IPS DF 6.9 (cell line): ENCODE results near the gene GLYR1.

Source experiments
- DNase-seq: peaks from one replicate; pipeline ENCODE4 v3.0.0-alpha.2; 2013; ENCODE audit warnings: low read depth, low spot score
- H3K27ac ChIP-seq: one replicate; pipeline ENCODE4 v1.5.1; 2013; ENCODE audit warnings: low read length, control low read depth
- H3K27me3 ChIP-seq: 2 replicates; pipeline ENCODE4 v1.6.1; 2013; ENCODE audit warnings: mild to moderate bottlenecking, low read length; ENCODE audit not compliant: control insufficient read depth, insufficient read depth
- H3K36me3 ChIP-seq: 2 replicates; pipeline ENCODE4 v1.6.1; 2013; ENCODE audit warnings: low read length; ENCODE audit not compliant: control insufficient read depth, insufficient read depth
- H3K4me1 ChIP-seq: 2 replicates; pipeline ENCODE4 v1.6.1; 2013; ENCODE audit warnings: low read length; ENCODE audit not compliant: control insufficient read depth, insufficient read depth
- H3K4me3 ChIP-seq: 2 replicates; pipeline ENCODE4 v1.5.1; 2013; ENCODE audit warnings: mild to moderate bottlenecking, low read length
- H3K9me3 ChIP-seq: 2 replicates; pipeline ENCODE4 v1.6.1; 2013; ENCODE audit warnings: low read length, inconsistent platforms; ENCODE audit not compliant: control insufficient read depth, insufficient read depth
- WGBS: extraction: QIAGEN DNeasy Blood & Tissue Kit; methylation state at CpG from one replicate; pipeline ENCODE4 v1.1.7; 2013; ENCODE audit warnings: mixed read lengths, missing lambda C conversion rate; ENCODE audit not compliant: insufficient read length, insufficient coverage; 5-methylcytosine and 5-hydroxymethylcytosine counted together

The GLYR1 gene

DNA sequence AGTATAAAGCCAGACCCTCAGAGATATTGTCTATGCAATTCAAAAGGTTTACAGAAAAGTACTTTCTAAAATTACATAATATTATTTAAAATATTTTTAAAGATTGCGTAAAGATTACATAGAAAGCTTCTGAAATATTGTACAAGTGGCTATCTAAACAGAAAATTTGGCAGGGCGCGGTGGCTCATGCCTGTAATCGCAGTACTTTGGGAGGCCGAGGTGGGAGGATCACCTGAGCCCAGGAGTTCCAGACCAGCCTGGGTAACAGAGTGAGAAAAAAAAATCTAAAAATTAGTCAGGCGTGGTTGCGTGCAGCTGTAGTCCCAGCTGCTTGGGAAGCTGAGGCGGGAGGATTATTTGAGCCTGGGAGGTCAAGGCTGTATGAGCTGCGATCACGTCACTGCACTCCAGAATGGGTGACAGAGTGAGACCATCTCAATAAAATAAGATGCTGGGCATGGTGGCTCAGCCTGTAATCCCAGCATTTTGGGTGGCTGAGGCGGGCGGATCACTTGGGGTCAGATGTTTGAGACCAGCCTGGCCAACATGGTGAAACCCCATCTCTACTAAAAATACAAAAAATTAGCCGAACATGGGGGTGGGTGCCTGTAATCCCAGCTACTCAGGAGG lies 18.3 kb upstream of the GLYR1 start:
- Histone ChIP-seq H3K4me1 (no peaks in the 10 kb centered on the region), H3K27ac (no peak overlapping the region), H3K36me3 (peaks cover 17% of the 10 kb centered on the region), H3K27me3 (no peaks in the 10 kb centered on the region), H3K4me3 (no peak overlapping the region), H3K9me3 (no peaks in the 10 kb centered on the region)
- no peak for DNase-seq
- no CpG with 5 or more reads among the region's 13 CpGs for WGBS

- H3K4me3 ChIP-seq: no peak overlapping the region
- no CpG with 5 or more reads among the region's 3 CpGs for WGBS
- DNase-seq: no peak
- H3K9me3 ChIP-seq: no peaks in the 10 kb centered on the region
- no peak overlapping the region for H3K27ac ChIP-seq
- H3K36me3 ChIP-seq: peaks cover 19% of the 10 kb centered on the region
- no peaks in the 10 kb centered on the region for H3K27me3 ChIP-seq
- no peaks in the 10 kb centered on the region for H3K4me1 ChIP-seq
Observed at GRCh38 chr16:4864728-4865127, 17.6 kb upstream of the GLYR1 start.

DNA sequence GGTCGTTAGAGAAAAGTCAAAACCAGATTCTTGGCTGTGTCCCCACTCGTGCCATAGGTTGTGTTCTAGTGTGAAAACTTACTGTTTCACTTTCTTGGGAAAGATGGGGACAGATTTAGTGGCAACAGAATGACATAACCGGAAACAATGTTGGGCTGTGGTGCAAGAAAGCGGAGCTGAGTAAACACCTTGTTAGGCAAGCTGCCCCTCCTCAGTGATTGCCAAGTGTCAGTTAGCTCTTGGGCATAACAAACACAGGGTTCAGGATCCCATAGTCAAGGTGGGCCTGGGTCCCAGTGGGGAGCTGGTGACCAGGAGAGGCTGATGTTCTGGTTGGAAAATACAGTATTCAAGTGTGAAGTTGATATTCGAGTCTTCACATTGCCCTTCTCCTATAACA lies 15.6 kb upstream of the GLYR1 start:
- no CpG with 5 or more reads among the region's 5 CpGs for WGBS
- no peak overlapping the region for H3K27ac ChIP-seq
- H3K36me3 ChIP-seq: peaks cover 29% of the 10 kb centered on the region

DNA sequence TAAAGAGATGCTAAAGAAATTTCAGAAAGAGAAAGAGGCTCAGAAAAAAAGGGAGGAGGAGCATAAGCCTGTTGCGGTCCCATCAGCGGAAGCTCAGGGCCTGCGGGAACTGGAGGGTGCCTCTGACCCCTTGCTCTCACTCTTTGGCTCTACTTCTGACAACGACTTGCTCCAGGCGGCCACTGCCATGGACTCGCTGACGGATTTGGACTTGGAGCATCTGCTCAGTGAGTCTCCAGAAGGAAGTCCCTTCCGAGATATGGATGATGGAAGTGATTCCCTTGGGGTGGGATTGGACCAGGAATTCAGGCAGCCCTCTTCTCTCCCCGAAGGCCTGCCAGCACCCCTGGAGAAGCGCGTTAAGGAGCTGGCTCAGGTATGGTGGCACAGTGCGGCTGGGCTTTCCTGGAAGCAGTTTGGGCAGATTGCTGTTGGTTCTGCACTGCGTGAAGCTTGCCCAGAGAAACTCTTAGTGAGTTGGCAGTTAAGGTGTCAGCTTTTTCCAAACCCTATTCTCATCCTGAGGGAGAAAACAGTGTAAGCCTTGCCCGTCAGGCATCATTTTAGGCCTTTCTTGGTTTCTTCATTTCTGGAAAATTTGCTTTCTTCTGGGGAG lies 13.7 kb upstream of the GLYR1 start:
- Histone ChIP-seq H3K36me3 (peaks cover 29% of the 10 kb centered on the region), H3K27me3 (no peaks in the 10 kb centered on the region), H3K4me3 (no peak overlapping the region), H3K4me1 (no peaks in the 10 kb centered on the region), H3K9me3 (no peaks in the 10 kb centered on the region), H3K27ac (no peak overlapping the region)
- WGBS: no CpG with 5 or more reads among the region's 14 CpGs
- DNase-seq: no peak

More for the DNA sequence above, 15.6 kb upstream of the GLYR1 start:
- DNase-seq: no peak
- Histone ChIP-seq H3K27me3 (no peaks in the 10 kb centered on the region), H3K4me3 (no peak overlapping the region), H3K9me3 (no peaks in the 10 kb centered on the region), H3K4me1 (no peaks in the 10 kb centered on the region)

GRCh38 chr16:4859900-4860255 lies 12.8 kb upstream of the GLYR1 start:
- no CpG with 5 or more reads among the region's 10 CpGs for WGBS
- no peak for DNase-seq
- H3K27ac ChIP-seq: no peak overlapping the region
- peaks cover 29% of the 10 kb centered on the region for H3K36me3 ChIP-seq
- no peak overlapping the region for H3K4me3 ChIP-seq
- no peaks in the 10 kb centered on the region for H3K4me1 ChIP-seq
- H3K27me3 ChIP-seq: no peaks in the 10 kb centered on the region
- H3K9me3 ChIP-seq: no peaks in the 10 kb centered on the region

- no CpG with 5 or more reads among the region's 17 CpGs for WGBS
- peaks cover 29% of the 10 kb centered on the region for H3K36me3 ChIP-seq
- no peak overlapping the region for H3K27ac ChIP-seq
- H3K27me3 ChIP-seq: no peaks in the 10 kb centered on the region
- H3K9me3 ChIP-seq: no peaks in the 10 kb centered on the region
- no peak overlapping the region for H3K4me3 ChIP-seq
- H3K4me1 ChIP-seq: no peaks in the 10 kb centered on the region
- no peak for DNase-seq
Observed at GRCh38 chr16:4859190-4859899, 12.3 kb upstream of the GLYR1 start.

DNA sequence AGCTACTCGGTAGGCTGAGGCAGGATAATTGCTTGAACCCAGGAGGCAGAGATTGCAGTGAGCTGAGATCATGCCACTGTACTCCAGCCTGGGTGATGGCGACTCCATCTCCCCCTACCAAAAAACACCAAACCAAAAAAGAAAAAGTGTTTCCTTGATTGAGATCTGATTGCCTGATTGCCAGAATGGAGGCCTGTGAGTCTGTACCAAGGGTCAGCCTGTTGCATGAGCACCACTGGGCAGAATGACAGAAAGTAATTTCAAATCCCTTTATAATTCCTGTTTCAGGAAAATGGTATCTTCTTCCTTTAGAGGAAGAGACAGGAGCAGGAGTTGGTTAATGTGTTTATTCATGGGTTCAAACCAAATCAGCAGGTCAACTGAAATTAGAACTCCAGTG lies 8.7 kb upstream of the GLYR1 start:
- Histone ChIP-seq H3K4me1 (no peaks in the 10 kb centered on the region), H3K27me3 (no peaks in the 10 kb centered on the region), H3K27ac (no peak overlapping the region), H3K9me3 (no peaks in the 10 kb centered on the region), H3K36me3 (peaks cover 26% of the 10 kb centered on the region), H3K4me3 (no peak overlapping the region)
- no CpG with 5 or more reads among the region's 2 CpGs for WGBS
- DNase-seq: no peak

GRCh38 chr16:4855371-4855770 lies 8.3 kb upstream of the GLYR1 start:
- peaks cover 22% of the 10 kb centered on the region for H3K36me3 ChIP-seq
- H3K4me3 ChIP-seq: no peak overlapping the region
- no peaks in the 10 kb centered on the region for H3K9me3 ChIP-seq
- H3K4me1 ChIP-seq: no peaks in the 10 kb centered on the region
- H3K27me3 ChIP-seq: no peaks in the 10 kb centered on the region
- H3K27ac ChIP-seq: no peak overlapping the region
- no CpG with 5 or more reads among the region's 5 CpGs for WGBS
- no peak for DNase-seq

- DNase-seq: no peak
- no peaks in the 10 kb centered on the region for H3K4me1 ChIP-seq
- no peak overlapping the region for H3K4me3 ChIP-seq
- H3K27ac ChIP-seq: no peak overlapping the region
- no peaks in the 10 kb centered on the region for H3K27me3 ChIP-seq
- peaks cover 2% of the 10 kb centered on the region; the same call in 1 of the 2 replicates for H3K36me3 ChIP-seq
- no peaks in the 10 kb centered on the region for H3K9me3 ChIP-seq
- no CpG with 5 or more reads among the region's 1 CpG for WGBS
Observed at GRCh38 chr16:4852221-4852872, 5.3 kb upstream of the GLYR1 start.

DNA sequence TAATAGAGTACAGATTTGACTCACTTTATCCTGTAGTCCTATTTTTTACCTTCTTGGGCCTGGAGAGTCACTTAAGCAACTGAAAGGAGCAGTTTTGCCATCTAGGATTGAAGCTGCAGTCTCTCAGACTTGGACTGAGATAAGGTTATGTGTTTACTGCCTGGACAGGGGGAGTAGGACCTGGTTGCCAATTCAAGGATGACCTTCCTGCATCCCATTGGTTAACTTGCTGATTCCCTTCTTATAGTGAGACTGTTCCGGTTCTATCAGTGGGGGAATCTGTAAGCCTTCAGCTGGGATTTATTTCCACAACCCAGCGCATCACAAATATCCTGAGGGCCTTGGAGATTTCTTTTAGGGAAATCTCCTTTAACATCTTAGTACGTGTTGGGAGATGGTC lies 3.1 kb upstream of the GLYR1 start:
- H3K27me3 ChIP-seq: no peaks in the 10 kb centered on the region
- H3K4me1 ChIP-seq: no peaks in the 10 kb centered on the region
- no CpG with 5 or more reads among the region's 3 CpGs for WGBS
- DNase-seq: no peak
- peaks cover 2% of the 10 kb centered on the region; the same call in 1 of the 2 replicates for H3K36me3 ChIP-seq
- no peak overlapping the region for H3K4me3 ChIP-seq
- no peak overlapping the region for H3K27ac ChIP-seq
- no peaks in the 10 kb centered on the region for H3K9me3 ChIP-seq
